Measurements from ENCODE around the gene IL15RA.

The IL15RA gene

GRCh38 chr10:5971886-5972285 lies 5.5 kb downstream of the IL15RA start:
- Histone ChIP-seq H3K9me3 (ENCODE audit: insufficient read depth, low read length) (no peaks in the 10 kb centered on the region), H2AFZ (ENCODE audit: low read depth, low read length, severe bottlenecking) (no peak overlapping the region), H3K79me2 (ENCODE audit: insufficient read depth, low read length) (no peaks in the 10 kb centered on the region), H3K27ac (ENCODE audit: low read depth, low read length) (no peak overlapping the region), H3K9me2 (replicated peaks; ENCODE audit: insufficient read depth, low read length) (no peaks in the 10 kb centered on the region), H3K36me3 (ENCODE audit: low read length) (no peaks in the 10 kb centered on the region), H3K4me2 (ENCODE audit: low read depth, low read length, poor library complexity, severe bottlenecking) (no peak overlapping the region), H3F3A (ENCODE audit: insufficient read depth) (no peaks in the 10 kb centered on the region), H4K20me1 (ENCODE audit: low read depth, low read length) (no peaks in the 10 kb centered on the region), H3K4me3 (ENCODE audit: insufficient read depth, low read length, poor library complexity, severe bottlenecking) (no peak overlapping the region), H3K9ac (ENCODE audit: low read length) (no peak overlapping the region), H3K27me3 (ENCODE audit: low read length) (no peaks in the 10 kb centered on the region)
- TF ChIP-seq CTCF (IDR thresholded peaks at IDR 0.05; ENCODE audit: insufficient read depth, low read length, poor library complexity, severe bottlenecking) (no peak), EZH2phosphoT487 (conservative IDR thresholded peaks at IDR 0.05; ENCODE audit: low read length) (no peak)

- Histone ChIP-seq H3K9ac (ENCODE audit: low read length) (no peak overlapping the region), H2AFZ (ENCODE audit: low read depth, low read length, severe bottlenecking) (no peak overlapping the region), H4K20me1 (ENCODE audit: low read depth, low read length) (no peaks in the 10 kb centered on the region), H3K4me3 (ENCODE audit: insufficient read depth, low read length, poor library complexity, severe bottlenecking) (no peak overlapping the region), H3K36me3 (ENCODE audit: low read length) (no peaks in the 10 kb centered on the region), H3F3A (ENCODE audit: insufficient read depth) (no peaks in the 10 kb centered on the region), H3K27ac (ENCODE audit: low read depth, low read length) (no peak overlapping the region), H3K4me2 (ENCODE audit: low read depth, low read length, poor library complexity, severe bottlenecking) (no peak overlapping the region), H3K27me3 (ENCODE audit: low read length) (no peaks in the 10 kb centered on the region), H3K79me2 (ENCODE audit: insufficient read depth, low read length) (no peaks in the 10 kb centered on the region), H3K9me2 (replicated peaks; ENCODE audit: insufficient read depth, low read length) (no peaks in the 10 kb centered on the region), H3K9me3 (ENCODE audit: insufficient read depth, low read length) (no peaks in the 10 kb centered on the region)
- TF ChIP-seq CTCF (IDR thresholded peaks at IDR 0.05; ENCODE audit: insufficient read depth, low read length, poor library complexity, severe bottlenecking) (no peak), EZH2phosphoT487 (conservative IDR thresholded peaks at IDR 0.05; ENCODE audit: low read length) (no peak)
Measured at GRCh38 chr10:5971315-5971832, 6.0 kb downstream of the IL15RA start.

GRCh38 chr10:5970527-5970926 lies 6.8 kb downstream of the IL15RA start:
- H3K4me2 ChIP-seq (ENCODE audit: low read depth, low read length, poor library complexity, severe bottlenecking) = no peak overlapping the region
- no peak overlapping the region for H2AFZ ChIP-seq (ENCODE audit: low read depth, low read length, severe bottlenecking)
- no peaks in the 10 kb centered on the region for H3K9me3 ChIP-seq (ENCODE audit: insufficient read depth, low read length)
- no peaks in the 10 kb centered on the region for H4K20me1 ChIP-seq (ENCODE audit: low read depth, low read length)
- no peaks in the 10 kb centered on the region for H3F3A ChIP-seq (ENCODE audit: insufficient read depth)
- TF ChIP-seq CTCF (IDR thresholded peaks at IDR 0.05; ENCODE audit: insufficient read depth, low read length, poor library complexity, severe bottlenecking) (no peak), EZH2phosphoT487 (conservative IDR thresholded peaks at IDR 0.05; ENCODE audit: low read length) (no peak)
- no peak overlapping the region for H3K4me3 ChIP-seq (ENCODE audit: insufficient read depth, low read length, poor library complexity, severe bottlenecking)
- no peaks in the 10 kb centered on the region for H3K9me2 ChIP-seq (replicated peaks; ENCODE audit: insufficient read depth, low read length)
- H3K27me3 ChIP-seq (ENCODE audit: low read length) = no peaks in the 10 kb centered on the region
- no peaks in the 10 kb centered on the region for H3K36me3 ChIP-seq (ENCODE audit: low read length)
- H3K27ac ChIP-seq (ENCODE audit: low read depth, low read length) = no peak overlapping the region
- H3K9ac ChIP-seq (ENCODE audit: low read length) = no peak overlapping the region
- H3K79me2 ChIP-seq (ENCODE audit: insufficient read depth, low read length) = no peaks in the 10 kb centered on the region
